Endothelial cell of umbilical vein (primary cell): Measurements from ENCODE around the gene VPS37C. TPM values are rescaled to one million over a fixed set of nuclear protein-coding genes. Genes with fewer than 3 reads are reported as not detected.

Experiments used
- BruUV-seq: library from RNA; stranded (reverse); fragments of 400-500 nt; replicated peaks from 2 replicates; lab custom pipeline; 2021; lab: Mats Ljungman, UMichigan
- CTCF ChIA-PET: fragments of 300-600, 350-600 bp; sonication (Branson Sonifier 250); formaldehyde crosslinking; loops from one replicate; lab custom pipeline; 2021; ENCODE audit warnings: antibody characterized with exemption, inconsistent platforms; lab: Charles Lee
- POLR2A ChIA-PET: fragments of 300-600, 350-600 bp; sonication (Branson Sonifier 250); formaldehyde crosslinking; loops from one replicate; lab custom pipeline; 2021; ENCODE audit warnings: antibody characterized with exemption, inconsistent platforms; lab: Charles Lee
- DNase-seq: peaks from one replicate; pipeline ENCODE4 v3.0.0-alpha.2; 2011; ENCODE audit warnings: low read depth, low spot score
- FAIRE-seq: peaks from 2 replicates; lab custom pipeline; 2011; peaks lifted over from hg19 to GRCh38; lab: Jason Lieb, UNC
- H2AFZ ChIP-seq: 2 replicates; pipeline ENCODE4 v1.6.0; 2012; ENCODE audit warnings: low read depth, low read length, control low read depth, inconsistent platforms
- H3K27ac ChIP-seq: 2 replicates; pipeline ENCODE4 v1.5.1; 2011; ENCODE audit warnings: low read depth, mild to moderate bottlenecking, control low read depth, low read length, moderate library complexity; ENCODE audit not compliant: insufficient read depth
- H3K27me3 ChIP-seq, 2 experiments: 2 replicates each; pipeline versions ENCODE4 v1.6.0 to v1.6.1; 2011; ENCODE audit warnings: low read length in 2 of 2, mixed read lengths in 1 of 2; ENCODE audit not compliant: control insufficient read depth in 2 of 2, insufficient read depth in 2 of 2
- H3K36me3 ChIP-seq, 2 experiments: 2 replicates in 1 of 2; 3 replicates in 1 of 2; pipeline ENCODE4 v1.5.1; 2011; ENCODE audit warnings: low read length in 2 of 2, mild to moderate bottlenecking in 1 of 2, moderate library complexity in 1 of 2; ENCODE audit not compliant: control insufficient read depth in 2 of 2, insufficient read depth in 2 of 2; ENCODE audit errors: extremely low read depth in 1 of 2
- H3K4me1 ChIP-seq: 3 replicates; pipeline ENCODE4 v1.5.1; 2011; ENCODE audit warnings: mild to moderate bottlenecking, low read length; ENCODE audit not compliant: control insufficient read depth, insufficient read depth; ENCODE audit errors: extremely low read depth
- H3K4me2 ChIP-seq: 2 replicates; pipeline ENCODE4 v1.6.1; 2011; ENCODE audit warnings: low read length, control low read depth, mixed read lengths; ENCODE audit not compliant: insufficient read depth
- H3K4me3 ChIP-seq, 3 experiments: fragments of 200-600 bp in 1 of 3; sonication (generic), shearing (Covaris generic) in 1 of 3; replicated peaks in 1 of 3; 2 replicates each; pipeline ENCODE4 v1.5.1; 2011 to 2016; ENCODE audit warnings: control low read depth in 3 of 3, low read length in 3 of 3, mild to moderate bottlenecking in 2 of 3, inconsistent platforms in 1 of 3, low read depth in 1 of 3, moderate library complexity in 1 of 3; ENCODE audit not compliant: insufficient read depth in 1 of 3
- H3K79me2 ChIP-seq: 2 replicates; pipeline ENCODE4 v1.6.0; 2012; ENCODE audit warnings: low read length, inconsistent platforms; ENCODE audit not compliant: control insufficient read depth, insufficient read depth
- H3K9ac ChIP-seq: replicated peaks from 2 replicates; pipeline ENCODE3; 2011; ENCODE audit warnings: low read length, control low read depth; ENCODE audit not compliant: insufficient read depth; ENCODE audit errors: extremely low read depth
- H3K9me1 ChIP-seq: replicated peaks from 3 replicates; pipeline ENCODE4 v1.6.0; 2011; ENCODE audit warnings: mild to moderate bottlenecking, low read length; ENCODE audit not compliant: control insufficient read depth, insufficient read depth; ENCODE audit errors: extremely low read depth
- H3K9me3 ChIP-seq: replicated peaks from 2 replicates; pipeline ENCODE4 v1.5.1; 2012; ENCODE audit warnings: low read length, inconsistent platforms; ENCODE audit not compliant: control insufficient read depth, insufficient read depth
- H4K20me1 ChIP-seq: replicated peaks from 2 replicates; pipeline ENCODE3; 2011; ENCODE audit warnings: mild to moderate bottlenecking, low read length; ENCODE audit not compliant: control insufficient read depth, insufficient read depth; ENCODE audit errors: extremely low read depth
- CTCF ChIP-seq, 2 donors: IDR thresholded peaks; 1 replicate in 1 of 2; 2 replicates in 1 of 2; pipeline ENCODE4 v1.5.1; 2011; ENCODE audit warnings: low read length in 2 of 2, mild to moderate bottlenecking in 2 of 2, moderate library complexity in 2 of 2, control low read depth in 1 of 2, inconsistent platforms in 1 of 2, low read depth in 1 of 2; ENCODE audit not compliant: insufficient read depth in 1 of 2; ENCODE audit errors: extremely low read depth in 1 of 2
- EZH2 ChIP-seq: IDR thresholded peaks from 2 replicates; pipeline ENCODE4 v1.6.1; 2012; ENCODE audit warnings: borderline replicate concordance, low read depth, mild to moderate bottlenecking, moderate library complexity, low read length, inconsistent platforms; ENCODE audit not compliant: severe bottlenecking
- FOS ChIP-seq: IDR thresholded peaks from 2 replicates; pipeline ENCODE4 v1.6.1; 2011; ENCODE audit warnings: mild to moderate bottlenecking, low read length, moderate library complexity, borderline replicate concordance; ENCODE audit not compliant: insufficient read depth
- GATA2 ChIP-seq: IDR thresholded peaks from 2 replicates; pipeline ENCODE4 v1.7.0; 2011; ENCODE audit warnings: low read depth, mild to moderate bottlenecking, moderate library complexity, mixed read lengths, low read length; ENCODE audit not compliant: insufficient read length, insufficient read depth
- JUN ChIP-seq: IDR thresholded peaks from 2 replicates; pipeline ENCODE4 v1.6.1; 2011; ENCODE audit warnings: borderline replicate concordance, low read depth; ENCODE audit not compliant: insufficient read length, insufficient read depth
- MAX ChIP-seq: IDR thresholded peaks from 2 replicates; pipeline ENCODE4 v1.6.1; 2011; ENCODE audit not compliant: insufficient read depth, insufficient read length
- MYC ChIP-seq: IDR thresholded peaks from one replicate; pipeline ENCODE4 v1.6.1; 2011; ENCODE audit warnings: mild to moderate bottlenecking, low read depth, low read length
- POLR2A ChIP-seq: IDR thresholded peaks from 2 replicates; pipeline ENCODE4 v1.6.1; 2012; ENCODE audit warnings: low read depth, mild to moderate bottlenecking, control low read depth, low read length
- POLR2AphosphoS5 ChIP-seq: IDR thresholded peaks from 2 replicates; pipeline ENCODE4 v1.6.1; 2012; ENCODE audit warnings: low read depth, mild to moderate bottlenecking, control low read depth, low read length, moderate library complexity; ENCODE audit not compliant: insufficient read depth
- dilution Hi-C: fragments of 300-500 bp; cut with MboI; formaldehyde crosslinking; loops from one replicate; pipeline ENCODE4 v1.15.0; 2019; ENCODE audit warnings: low sequenced_read_pairs; ENCODE audit not compliant: extremely low pct_ligation_motif_present
- intact Hi-C: fragments of 100-400 bp; cut with micrococcal nuclease; formaldehyde crosslinking; loops from one replicate; pipeline ENCODE4 v1.10.0; 2022
- polyA plus RNA-seq, 4 experiments: library from polyadenylated mRNA; depleted of rRNA in 3 of 4; stranded (reverse) in 3 of 4; unstranded in 1 of 4; fragments of >200 nt; gene quantifications; 2 replicates each; pipeline versions ENCODE4 v1.2.1 to v1.2.3, GENCODE V29; 2011 to 2012; ENCODE audit warnings: missing spikeins in 1 of 4
- total RNA-seq: library from RNA; stranded (reverse); gene quantifications from 2 replicates; pipeline ENCODE4 v1.2.3, GENCODE V29; 2021

The VPS37C gene
- total and polyA plus RNA-seq, 2 donors (not counting 3 experiments of a cell fraction or from before 2014, with no cell fraction given): 17.7 to 23.4 TPM

- CTCF ChIA-PET: interaction anchor here (0.7 to 1.6 kb wide), 2 partner anchors 11 to 148 kb away, joined by 3 to 6 read pairs; no protein-coding TSS in a partner anchor
- DNase-seq: no peak
- TF ChIP-seq CTCF (IDR thresholded peaks at IDR 0.05; ENCODE audit: extremely low read depth in 1 of 2, insufficient read depth in 1 of 2, low read depth in 1 of 2, low read length in 2 of 2) (no peak), MYC (no peak), JUN (no peak), FOS (no peak), GATA2 (no peak), MAX (no peak), POLR2A (no peak), POLR2AphosphoS5 (no peak), EZH2 (no peak)
Measured at GRCh38 chr11:61118004-61118403, 43.2 kb downstream of the VPS37C start.

More at GRCh38 chr11:61118004-61118403, 43.2 kb downstream of the VPS37C start:
- intact Hi-C loops (no loop called here), dilution Hi-C loops (no loop called here)
- Histone ChIP-seq H3K79me2 (no peaks in the 10 kb centered on the region), H2AFZ (no peak overlapping the region), H3K9me1 (no peaks in the 10 kb centered on the region), H3K4me1 (no peaks in the 10 kb centered on the region), H3K9me3 (no peaks in the 10 kb centered on the region), H3K9ac (no peak overlapping the region), H3K27ac (no peak overlapping the region), H3K4me3 (no peak overlapping the region), H3K27me3 (no peaks in the 10 kb centered on the region), H4K20me1 (no peaks in the 10 kb centered on the region), H3K4me2 (no peak overlapping the region), H3K36me3 (no peaks in the 10 kb centered on the region)
- no TSS peak for BruUV-seq
- POLR2A ChIA-PET: no interaction called here
- FAIRE-seq: no peak
